Measurements from ENCODE around the gene TSFM.

Gene TSFM

DNA sequence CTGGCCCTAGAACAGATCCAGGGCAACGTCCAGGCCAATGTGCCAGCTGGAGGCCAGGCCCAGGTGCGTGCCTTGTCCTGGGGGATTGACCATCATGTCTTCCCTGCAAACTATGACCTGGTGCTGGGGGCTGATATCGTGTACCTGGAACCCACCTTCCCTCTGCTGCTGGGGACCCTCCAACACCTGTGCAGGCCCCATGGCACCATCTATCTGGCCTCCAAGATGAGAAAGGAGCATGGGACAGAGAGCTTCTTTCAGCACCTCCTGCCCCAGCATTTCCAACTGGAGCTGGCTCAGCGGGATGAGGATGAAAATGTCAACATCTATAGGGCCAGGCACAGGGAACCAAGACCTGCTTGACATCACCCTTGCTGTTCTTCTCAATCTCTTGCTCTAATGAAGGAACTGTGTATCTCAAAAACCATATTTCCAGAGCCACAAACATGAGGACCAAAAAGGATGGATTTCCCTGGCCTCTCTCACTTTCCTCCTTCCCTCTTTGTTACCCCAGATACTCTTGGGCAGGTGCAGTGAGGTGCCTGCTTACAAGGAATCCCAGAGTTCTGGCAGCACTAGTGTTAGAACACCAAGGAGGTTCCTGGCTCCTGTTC lies 2.2 kb upstream of the TSFM start:
- DNase-seq (ENCODE audit: low read depth): no peak

DNA sequence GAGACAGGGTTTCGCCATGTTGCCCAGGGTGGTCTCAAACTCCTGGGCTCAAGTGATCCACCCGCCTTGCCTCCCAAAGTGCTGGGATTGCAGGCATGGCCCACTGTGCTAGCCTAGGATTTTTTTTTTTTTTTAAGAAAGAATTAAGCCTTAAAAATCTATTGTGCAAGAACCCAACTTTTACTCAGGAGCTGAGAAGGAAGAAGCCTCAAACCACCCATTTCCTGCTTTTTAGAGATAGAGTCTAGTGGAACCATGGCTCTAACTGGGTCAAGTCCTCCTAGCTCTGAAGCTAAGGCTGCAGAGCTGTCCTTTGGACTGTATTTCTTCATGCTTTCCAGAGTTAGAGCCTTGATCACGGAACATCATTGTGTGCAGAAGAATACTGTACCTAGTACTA lies 1.3 kb upstream of the TSFM start:
- no peak for DNase-seq (ENCODE audit: low read depth)

DNA sequence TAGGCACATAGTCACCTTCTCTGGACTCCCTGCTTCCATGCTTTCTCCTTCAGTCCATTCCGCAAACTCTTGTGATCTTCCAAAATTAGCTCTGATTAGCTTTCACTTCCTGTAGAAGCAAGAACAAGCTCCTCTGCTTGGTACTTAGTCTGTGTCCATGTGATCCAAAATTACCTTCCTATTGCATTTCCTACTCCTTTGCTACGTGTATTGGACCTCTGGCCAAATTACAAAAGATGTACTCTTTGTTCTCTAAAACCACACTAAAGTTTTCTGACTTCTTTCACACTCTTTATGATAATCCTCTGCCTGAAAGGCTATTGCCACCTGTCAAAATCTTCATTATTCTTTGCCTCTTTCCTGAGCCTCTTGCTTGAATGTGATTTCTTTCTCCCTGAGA lies 786 bp upstream of the TSFM start:
- DNase-seq (ENCODE audit: low read depth): no peak

DNA sequence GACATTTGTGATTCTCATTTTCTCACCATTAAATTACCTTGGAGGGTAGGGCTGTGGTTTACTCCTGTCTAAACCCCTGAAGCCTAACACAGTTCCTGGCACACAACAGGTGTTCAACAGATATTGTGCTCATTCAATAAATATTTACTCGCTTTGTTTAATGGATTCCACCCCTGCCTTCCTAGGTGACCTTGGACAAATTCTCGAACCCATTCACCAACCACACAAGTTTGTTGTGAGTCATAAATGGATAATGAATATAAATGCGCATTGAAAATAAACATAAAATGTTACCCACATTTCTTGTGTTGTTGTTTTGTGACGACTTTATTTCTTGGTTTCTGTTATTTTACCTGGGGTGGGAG lies 362 bp upstream of the TSFM start:
- DNase-seq (ENCODE audit: low read depth): no peak

DNA sequence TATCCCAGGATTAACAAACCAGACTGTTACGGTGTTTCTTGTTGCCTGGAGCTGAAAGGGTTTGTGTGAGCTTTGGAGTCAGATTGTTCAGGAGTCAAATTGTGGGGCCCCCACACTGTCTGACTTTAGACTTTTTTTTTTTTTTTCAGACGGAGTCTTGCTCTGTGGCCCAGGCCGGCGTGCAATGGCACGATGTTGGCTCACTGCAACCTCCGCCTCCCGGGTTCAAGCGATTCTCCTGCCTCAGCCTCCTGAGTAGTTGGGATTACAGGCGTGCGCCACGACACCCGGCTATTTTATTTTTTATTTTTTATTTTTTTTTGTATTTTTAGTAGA lies 847 bp downstream of the TSFM start:
- no peak for DNase-seq (ENCODE audit: low read depth)

DNA sequence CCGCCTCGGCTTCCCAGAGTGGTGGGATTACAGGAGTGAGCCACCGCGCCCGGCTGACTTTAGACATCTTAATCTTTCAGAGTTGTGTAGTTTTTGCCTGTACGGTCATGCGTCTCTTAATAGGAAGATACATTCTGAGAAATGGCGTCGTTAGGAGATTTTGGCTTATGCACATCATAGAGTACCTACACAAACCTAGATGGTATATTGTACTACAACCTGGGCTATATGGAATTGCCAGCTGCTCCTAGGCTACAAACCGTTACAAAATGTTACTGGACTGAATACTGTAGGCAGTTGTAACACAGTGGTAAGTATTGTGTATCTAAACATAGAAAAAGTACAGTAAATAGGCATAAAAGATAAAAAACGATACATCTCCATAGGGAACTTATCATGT lies 1.3 kb downstream of the TSFM start:
- no peak for DNase-seq (ENCODE audit: low read depth)

DNA sequence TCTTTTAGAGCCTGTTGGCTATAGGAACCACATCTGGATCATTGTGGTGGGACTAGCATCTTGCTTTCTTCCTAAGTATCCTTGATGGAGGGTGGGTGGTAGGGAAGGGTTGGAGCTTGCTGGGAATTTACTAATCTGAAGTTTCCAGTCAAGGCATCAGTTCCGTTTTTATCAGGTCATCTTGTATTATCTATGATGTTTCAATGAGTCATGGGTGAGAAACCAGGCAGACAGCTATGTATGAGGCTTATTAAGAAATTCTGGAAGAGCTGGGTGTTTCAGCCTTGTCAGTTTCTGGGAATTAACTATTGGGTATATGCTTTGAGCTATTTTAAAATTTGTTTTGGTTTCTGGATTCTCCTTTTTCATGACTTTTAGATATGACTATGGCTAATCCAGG lies 11.3 kb downstream of the TSFM start:
- peak; percentile 72 for DNase-seq (ENCODE audit: low read depth)

DNA sequence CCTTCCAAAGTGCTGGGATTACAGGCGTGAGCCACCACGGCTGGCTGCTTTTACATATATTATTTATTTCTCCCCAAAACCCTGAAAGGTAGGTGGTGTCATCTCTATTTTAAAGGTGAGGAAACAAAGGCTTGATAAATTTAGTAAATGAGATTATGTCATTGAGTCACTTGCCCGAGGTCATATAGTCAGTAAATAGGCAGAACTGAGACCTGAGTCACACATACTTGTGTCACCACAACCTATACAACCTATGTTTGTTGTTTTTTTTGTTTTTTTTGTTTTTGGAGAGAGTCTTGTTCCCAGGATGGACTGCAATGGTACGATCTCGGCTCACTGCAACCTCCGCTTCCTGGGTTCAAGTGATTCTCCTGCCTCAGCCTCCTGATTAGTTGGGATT lies 12.8 kb downstream of the TSFM start:
- no peak for DNase-seq (ENCODE audit: low read depth)

DNA sequence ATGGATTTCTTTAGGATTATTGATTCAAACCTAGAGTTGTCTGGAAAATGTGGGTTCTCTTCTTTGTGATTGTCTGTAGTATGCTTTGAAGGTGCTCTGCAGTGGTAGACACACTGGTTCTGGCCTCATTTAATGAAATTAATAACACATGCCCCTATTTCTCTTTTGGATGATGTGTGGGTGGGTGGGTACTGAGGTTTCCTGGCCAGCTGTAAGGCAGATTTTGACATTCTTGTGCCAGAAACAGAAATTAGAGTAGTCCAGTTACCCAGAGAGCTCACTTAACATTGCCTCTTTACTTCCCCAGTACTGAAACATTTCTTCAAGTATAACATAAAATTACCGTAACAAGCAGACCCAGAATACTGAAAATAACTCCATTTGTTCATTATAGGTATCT lies 14.4 kb downstream of the TSFM start:
- no peak for DNase-seq (ENCODE audit: low read depth)

DNA sequence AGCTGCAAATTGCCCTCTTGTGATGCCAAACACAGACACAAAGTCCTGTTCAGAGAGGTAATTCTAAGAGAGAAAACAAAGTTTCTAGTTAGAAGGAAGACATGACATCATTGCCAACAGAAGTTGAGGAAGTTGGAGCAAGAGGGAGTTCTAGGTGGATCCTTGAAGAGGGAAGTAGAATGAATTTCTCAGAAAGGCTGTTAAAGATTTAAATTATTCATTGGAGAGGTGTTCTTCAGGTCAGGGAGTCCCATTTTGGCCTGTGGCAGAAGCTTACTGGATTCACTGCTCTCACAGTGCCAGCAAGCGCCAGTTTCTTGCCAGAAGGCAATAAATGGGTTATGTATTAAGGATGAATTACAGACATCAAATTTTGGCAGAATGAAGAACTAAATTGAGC lies 15.3 kb downstream of the TSFM start:
- DNase-seq (ENCODE audit: low read depth): no peak

DNA sequence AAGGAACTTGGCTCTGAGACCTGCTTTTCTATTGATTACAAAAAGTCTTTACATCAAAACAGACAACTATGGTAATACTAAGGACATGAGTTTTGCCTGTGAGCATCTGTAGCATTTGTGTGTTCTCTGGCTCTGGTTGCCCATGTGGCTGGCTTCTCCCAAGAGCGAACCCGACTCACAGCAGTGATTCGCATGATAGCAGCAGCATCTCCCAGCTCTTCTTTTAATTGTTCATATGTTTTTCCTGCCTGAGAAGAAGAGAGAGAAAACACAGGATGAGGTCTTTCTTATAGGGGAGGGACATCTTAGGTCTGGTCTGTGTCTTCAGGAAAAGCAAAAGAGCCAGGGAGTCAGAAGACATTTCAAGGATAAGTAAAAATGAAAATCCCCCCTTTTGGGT lies 18.4 kb downstream of the TSFM start:
- no peak for DNase-seq (ENCODE audit: low read depth)

DNA sequence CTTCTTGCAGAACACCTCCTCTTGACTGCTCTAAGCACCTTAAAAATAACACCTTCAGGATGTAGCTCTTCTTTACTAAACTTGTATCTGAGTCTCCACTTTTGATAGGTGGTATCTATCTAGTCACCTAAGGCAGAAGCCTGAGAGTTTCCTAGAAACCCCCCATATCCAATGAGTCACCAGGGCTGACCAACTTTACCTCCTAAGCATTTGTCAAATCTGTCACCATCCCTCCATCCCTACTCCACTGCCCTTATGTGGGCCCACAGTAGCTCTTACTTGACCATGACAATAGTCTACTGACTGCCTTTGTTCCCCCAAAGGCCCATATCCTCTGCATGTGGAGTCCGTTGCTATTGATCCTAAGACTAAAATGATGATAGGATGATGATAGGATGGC lies 20.0 kb downstream of the TSFM start:
- no peak for DNase-seq (ENCODE audit: low read depth)

DNA sequence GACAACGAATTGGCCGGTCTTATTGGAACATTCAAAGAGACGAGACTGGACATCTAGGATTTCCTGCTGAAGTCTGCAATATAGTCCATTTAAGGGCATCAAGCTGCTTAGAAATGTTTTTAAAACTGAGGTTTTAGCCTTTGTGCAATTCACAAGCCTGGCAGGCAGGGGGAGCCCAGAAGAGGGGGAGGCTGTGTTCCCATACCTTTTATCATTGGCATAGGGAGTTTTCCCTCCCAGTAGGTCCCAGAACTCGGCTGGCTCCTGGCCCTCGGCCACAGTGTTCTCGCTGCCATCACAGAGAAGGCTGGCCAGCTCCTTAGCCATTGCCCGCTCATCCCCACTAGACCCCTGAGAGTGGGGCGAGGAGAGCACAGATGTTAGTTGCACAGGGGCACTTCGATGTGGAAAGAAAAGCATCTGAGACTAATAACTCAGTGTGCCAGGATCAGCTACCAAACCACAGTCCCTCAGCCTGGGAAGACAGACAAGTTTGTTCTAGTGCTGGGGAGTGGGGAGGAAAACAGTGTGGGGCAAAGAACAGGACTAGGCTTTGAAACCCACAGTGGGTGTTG lies 20.8 kb downstream of the TSFM start:
- DNase-seq (ENCODE audit: low read depth): no peak

DNA sequence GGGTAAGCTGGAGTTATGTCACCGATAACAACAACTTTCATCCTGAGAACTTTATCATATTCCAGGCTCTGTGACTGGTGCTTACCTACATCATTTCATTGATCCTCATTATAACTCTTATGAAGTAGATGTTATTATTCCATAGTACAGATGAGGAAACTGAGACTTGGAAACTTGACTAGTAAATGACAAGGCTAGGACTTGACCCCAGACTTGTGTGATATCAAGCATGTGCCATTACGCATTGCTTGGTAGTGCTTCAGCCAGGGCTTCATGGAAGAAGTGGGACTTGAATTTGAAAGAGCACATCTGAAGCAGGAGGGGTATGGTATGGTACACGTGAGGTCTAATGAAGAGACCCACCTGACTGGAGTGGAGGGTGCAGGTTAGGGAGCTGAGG lies 24.1 kb downstream of the TSFM start:
- no peak for DNase-seq (ENCODE audit: low read depth)

DNA sequence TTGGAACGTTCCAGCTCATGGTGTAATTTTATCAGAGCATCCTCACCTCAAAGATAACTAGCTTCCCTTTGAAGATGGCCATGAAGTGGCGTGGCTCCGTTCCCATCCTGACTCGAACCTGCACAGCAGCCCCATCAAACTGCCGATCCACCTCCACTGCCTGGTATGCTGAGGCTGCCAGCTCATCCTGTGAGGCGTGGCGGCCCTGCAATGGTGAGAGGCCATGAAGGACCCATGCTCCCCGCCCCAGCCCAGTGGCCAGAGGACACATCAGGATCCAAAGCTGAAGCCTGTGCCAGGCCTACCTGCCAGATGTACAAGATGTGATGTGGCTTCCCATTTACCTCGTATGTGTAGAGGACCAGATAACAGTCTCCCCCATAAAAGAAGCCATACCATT lies 24.7 kb downstream of the TSFM start:
- no peak for DNase-seq (ENCODE audit: low read depth)

DNA sequence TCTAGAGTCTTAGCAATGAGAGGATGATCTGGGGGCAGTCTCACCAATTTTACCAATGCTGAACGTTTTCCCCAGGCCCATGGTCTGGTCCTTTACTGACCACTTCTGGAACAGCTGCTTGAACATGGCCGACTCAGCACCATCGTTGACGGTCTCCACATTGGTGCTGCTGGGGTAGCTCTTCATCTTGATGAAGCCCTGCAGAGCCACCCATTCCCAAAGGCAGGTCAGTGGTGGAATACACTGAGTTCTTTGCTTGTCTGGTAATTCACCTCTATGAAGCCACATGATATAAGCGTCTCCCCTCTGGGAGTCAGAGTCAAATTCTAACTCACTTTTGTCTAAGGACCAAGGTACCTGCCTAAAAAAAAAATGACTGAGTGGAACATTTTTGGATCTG lies 25.8 kb downstream of the TSFM start:
- DNase-seq (ENCODE audit: low read depth): no peak

DNA sequence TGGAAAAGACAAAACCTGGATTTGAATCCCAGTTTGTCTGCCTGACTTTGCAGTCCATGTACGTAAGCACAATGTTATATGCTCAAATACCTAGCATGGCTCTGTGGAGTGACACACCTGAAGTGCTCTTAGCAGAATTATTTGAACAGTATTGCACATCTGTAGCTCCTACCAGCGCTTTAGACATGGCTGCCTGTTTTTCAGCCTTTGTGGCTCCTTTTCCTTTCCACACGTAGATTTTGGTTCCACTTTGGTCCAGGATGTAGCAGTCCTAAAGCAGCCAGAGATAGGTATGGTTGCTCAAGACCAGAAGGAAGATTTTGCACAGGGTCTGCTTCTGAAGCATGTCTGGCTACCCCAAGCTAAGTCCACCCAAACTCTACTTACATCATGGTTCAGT lies 26.8 kb downstream of the TSFM start:
- no peak for DNase-seq (ENCODE audit: low read depth)

DNA sequence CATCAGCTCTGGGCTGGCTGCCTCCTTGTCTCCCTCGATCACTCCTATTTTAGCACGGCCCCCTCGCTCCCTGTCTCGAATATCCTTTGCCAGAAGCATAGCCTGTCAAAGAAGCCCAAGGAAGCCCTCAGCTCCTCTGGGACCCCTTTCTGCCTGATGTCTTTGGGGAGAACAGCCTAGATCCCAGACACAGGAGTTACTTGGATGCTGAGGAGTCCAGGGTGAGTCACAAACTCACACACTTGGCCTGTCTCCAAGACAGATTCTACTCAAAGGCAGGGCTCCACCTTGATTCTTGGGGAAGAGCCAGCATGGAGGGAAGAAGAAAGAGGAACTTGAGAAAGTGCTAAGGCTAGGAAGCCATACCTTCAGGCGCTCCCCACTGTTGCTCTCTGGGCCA lies 27.9 kb downstream of the TSFM start:
- no peak for DNase-seq (ENCODE audit: low read depth)

DNA sequence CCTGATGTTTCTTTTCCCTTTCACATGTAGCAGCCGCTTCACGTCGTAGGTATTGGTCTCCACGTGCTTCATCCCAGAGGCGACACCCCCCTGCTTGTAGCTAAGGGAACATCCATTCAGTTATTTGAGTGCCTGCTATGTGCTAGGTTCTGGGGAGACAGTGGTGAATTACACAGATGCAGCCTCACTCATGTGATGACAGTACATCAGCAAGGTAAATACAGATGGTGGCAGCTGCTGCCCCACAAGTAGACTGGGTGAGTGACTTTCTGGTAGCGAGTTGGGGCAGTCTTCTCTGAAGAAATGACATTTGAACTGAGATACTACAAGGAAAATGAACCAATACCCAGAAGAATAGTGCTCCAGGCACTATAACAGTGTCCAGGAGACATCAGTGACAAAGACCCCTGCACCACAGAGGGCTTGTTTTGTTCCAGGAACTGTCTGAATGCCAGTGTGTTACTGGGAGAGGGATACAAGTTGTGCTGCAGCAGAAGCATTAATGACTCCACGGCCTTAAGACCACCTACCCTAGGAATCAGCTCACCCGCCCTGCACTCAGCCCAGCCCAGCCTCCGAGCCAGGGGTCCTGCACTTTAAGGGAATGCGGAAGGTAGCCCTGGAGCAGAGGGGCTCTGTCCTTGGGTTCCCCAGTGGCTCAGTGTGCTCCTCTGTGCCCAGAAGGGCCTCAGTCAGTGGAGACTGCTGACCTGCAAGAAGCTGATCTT lies 28.6 kb downstream of the TSFM start:
- DNase-seq (ENCODE audit: low read depth): no peak

DNA sequence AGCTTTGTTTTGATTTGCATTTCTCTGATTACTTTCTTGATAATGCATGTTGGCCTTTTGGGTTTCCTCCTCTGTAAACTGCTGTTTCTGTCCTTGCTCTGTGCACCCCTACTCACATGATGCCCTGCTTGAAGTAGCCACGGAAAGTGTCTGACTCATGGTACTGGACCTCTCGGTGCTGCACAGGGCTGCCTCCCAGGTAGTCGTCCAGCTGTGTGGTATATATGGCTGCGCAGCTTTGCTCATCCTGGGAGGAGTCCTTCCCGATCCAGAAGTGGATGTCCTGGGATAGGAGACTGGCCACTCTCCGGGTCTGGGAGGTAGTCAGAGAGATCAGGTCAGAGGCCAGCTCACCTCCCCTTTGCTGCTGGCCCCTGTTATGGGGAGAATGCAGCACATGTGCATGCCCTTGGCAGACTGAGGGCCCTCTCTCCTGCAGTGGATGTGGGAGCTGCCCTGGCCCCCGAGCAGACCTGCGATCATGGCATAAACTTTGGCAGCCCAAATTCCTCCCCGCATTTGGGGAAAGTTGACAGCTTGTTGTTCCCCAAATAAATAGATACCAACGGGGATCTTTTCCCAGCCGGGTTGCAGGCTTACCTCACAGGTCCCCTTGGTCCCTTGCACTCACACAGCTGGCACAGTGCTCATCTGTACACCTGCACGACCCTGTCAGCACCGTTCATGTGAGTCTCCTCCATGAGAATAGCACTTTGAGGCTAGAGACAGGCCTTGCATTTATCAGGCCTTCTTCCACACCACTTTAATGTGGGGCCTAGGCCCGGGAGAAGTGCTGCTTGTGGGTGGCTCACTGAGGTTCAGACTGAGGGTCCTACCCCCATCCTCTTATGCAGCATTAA lies 30.8 kb downstream of the TSFM start:
- no peak for DNase-seq (ENCODE audit: low read depth)

DNA sequence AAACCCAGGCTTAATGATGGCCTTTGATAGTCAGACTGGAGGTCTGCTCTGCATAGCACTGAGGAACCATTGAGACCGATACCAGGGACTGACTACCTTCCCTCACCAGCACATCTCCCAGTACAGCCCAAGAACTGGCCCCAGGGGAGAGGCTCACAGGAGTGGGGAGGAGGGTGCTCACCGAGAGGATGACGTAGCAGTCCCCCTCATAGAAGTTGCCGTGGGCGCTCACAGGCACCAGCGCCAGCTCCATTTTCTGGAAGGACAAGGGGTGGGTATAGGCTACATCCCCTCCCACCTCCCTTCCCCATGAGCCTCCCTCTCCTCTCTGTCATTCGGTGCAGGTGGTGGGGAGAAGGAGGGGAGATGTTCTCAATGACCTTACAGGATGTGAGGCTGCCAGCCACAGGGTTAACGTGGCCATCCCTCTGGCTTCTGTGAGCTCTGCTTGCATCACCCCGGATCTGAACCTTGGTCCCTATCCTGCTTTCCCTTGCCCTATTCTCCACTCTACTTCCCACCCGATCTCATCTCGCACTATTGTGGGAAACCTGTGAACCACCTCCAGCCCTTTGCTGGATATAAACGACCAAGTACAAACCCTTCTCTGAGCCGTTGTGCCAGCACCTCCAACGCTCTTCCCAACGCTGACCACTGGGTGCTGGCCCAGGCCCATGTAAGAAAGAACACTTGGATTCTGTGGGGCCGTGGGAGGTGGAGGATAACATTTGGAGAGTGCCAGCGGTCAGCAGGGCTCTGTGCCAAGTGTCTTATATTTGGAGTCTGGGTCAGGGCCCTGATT lies 31.6 kb downstream of the TSFM start:
- no peak for DNase-seq (ENCODE audit: low read depth)
